Measurements from ENCODE around the gene PYCR2.

Gene PYCR2

GRCh38 chr1:225873281-225873850, 50.7 kb downstream of the PYCR2 start:
- DNase-seq, result no peak

GRCh38 chr1:225872075-225872430, 52.0 kb downstream of the PYCR2 start:
- DNase-seq, result no peak

GRCh38 chr1:225871359-225872074, 52.5 kb downstream of the PYCR2 start:
- no peak for DNase-seq

- no peak for DNase-seq
Observed at GRCh38 chr1:225870911-225871310, 53.1 kb downstream of the PYCR2 start.

Data from stimulated activated CD8-positive, alpha-beta memory T cell treated with anti-CD3 and anti-CD28 coated beads, Interleukin-4, amount 100 ng/mL, for 48 hours (primary cell).